NCI-H2196 treated with DMSO at 0.1 percent for 48 hours (cell line): ENCODE measurements around the gene COPS9.

ENCODE experiments used
- DNase-seq: peaks from one replicate; lab custom pipeline; 2025; ENCODE audit not compliant: unreplicated experiment; lab: John Stamatoyannopoulos, UW

The COPS9 gene

GRCh38 chr2:240136013-240136670 lies at the start of gene COPS9:
COPS9 (minus strand) TSS chr2:240136305; CDS start chr2:240136284, 21 bp downstream.
- DNase-seq, result peak; percentile 58

- no peak for DNase-seq
Observed at GRCh38 chr2:240184656-240185055, 48.6 kb upstream of the COPS9 start.

- no peak for DNase-seq
Observed at GRCh38 chr2:240183875-240184590, 47.9 kb upstream of the COPS9 start.

GRCh38 chr2:240183006-240183874 lies 47.1 kb upstream of the COPS9 start:
- DNase-seq, result no peak

DNA sequence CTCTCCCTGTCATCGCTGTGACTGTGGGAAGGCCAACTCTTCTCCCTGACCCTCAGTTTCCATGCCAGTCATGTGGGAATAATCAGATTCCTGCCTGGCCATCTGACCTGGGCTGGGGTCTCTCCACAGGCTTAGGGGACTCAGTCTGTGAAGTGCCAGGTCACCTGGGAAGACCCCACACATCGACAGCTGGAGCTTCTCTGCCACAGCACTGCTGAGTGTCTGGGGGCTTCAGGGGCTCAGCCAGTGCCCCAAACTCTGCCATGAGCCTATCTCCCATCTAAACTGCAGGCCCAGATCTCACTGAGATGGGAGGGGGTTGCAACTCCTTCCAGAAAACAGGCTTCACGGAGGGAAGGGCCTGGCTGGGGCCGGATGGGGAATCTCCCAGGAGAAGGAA lies 46.4 kb upstream of the COPS9 start:
- no peak for DNase-seq

- DNase-seq, result no peak
Observed at GRCh38 chr2:240182001-240182400, 45.9 kb upstream of the COPS9 start.

DNA sequence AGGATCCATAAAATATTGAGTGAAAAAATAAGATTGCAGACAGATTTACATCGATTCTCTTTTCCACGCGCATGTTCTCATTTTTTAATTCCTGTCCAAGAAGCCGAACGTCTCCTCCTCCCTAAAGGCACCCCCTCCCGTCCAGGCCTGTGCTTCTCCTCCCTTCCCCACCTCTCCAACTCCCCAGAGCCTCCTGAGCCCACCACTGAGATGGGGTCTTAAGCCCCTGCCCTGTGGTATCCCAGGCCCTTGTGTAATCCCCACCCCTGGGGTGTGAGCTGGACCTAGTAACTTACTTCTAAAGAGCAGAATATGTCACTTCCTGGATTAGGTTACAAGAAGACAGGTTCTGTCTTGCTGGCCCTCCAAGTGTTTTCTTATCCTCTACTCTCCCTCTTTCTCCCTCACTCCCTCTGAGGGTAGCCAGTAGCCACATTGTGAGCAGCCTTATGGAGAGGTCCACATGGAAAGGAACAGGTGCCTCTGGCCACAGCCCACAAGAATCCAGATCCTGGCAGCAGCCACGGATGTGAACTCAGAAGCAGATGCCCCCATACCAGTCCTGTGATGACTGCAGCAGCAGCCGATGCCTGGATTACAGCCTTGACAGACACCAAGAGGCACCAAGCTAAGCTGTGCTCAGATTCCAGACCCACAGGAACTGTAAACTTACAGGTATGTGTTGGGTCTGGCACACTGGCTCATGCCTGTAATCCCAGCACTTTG lies 44.0 kb upstream of the COPS9 start:
- no peak for DNase-seq

- DNase-seq, result no peak
Observed at GRCh38 chr2:240179186-240179815, 43.2 kb upstream of the COPS9 start.

DNA sequence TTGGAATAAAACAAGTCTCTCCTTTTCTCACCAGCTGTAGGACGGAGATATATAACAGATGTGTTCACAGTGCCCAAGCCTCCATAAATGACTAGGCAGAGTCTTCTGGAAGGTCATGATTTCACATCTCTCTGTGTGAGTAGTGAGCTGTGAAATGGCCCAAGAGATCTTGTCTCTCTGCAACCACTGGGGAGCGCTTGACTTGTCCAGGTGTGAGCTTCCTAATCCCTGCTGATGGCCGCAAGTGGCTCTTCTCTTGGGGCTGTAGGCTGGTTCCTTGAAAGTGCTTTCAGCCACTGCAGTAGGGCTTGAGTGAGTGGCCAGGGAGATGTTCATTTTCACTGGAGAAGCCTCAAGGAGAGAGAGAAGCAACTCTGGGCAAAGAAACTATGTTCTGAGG lies 42.5 kb upstream of the COPS9 start:
- DNase-seq, result no peak

- no peak for DNase-seq
Observed at GRCh38 chr2:240174496-240174895, 38.4 kb upstream of the COPS9 start.

DNA sequence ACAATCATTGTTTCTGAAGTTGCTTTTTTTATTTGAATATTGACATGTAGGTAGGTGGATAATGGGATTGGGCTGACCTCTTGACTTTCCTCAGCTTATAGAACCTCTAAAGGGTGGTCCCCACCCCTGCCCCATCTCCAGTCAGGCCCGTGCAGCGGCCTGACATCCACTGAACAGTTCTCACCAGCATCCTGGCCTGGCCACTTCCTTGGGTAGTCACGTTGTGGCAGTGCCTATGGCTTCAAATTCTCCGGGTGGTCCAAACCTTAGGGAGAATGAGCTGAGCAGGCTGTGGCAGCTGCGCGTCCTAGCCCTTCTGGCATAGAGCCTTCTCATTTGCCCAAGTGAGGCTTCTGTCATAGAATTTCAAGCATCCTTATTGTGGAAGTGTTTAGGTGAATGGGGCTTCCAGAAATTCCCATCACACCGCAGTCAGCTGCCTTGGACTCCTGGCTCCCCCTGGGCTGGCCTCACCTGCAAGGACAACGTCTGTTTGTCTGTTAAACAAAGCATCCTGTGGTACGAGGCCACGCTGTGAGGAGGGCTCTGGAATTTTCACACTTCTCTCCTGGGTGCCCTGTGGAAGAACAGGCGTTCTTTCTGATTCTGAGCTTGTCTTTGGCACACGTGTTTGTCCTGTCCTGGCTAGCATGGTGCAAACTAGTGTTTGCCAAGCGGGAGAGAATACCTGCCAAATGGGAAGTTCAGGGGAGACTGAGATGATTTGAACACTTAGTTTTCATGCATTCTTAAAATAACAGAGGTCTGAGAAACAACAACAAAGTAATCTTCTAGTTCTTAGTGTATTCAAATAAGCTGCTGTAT lies 36.2 kb upstream of the COPS9 start:
- no peak for DNase-seq

GRCh38 chr2:240170883-240171282 lies 34.8 kb upstream of the COPS9 start:
- no peak for DNase-seq

- DNase-seq, result no peak
Observed at GRCh38 chr2:240170354-240170735, 34.2 kb upstream of the COPS9 start.

DNA sequence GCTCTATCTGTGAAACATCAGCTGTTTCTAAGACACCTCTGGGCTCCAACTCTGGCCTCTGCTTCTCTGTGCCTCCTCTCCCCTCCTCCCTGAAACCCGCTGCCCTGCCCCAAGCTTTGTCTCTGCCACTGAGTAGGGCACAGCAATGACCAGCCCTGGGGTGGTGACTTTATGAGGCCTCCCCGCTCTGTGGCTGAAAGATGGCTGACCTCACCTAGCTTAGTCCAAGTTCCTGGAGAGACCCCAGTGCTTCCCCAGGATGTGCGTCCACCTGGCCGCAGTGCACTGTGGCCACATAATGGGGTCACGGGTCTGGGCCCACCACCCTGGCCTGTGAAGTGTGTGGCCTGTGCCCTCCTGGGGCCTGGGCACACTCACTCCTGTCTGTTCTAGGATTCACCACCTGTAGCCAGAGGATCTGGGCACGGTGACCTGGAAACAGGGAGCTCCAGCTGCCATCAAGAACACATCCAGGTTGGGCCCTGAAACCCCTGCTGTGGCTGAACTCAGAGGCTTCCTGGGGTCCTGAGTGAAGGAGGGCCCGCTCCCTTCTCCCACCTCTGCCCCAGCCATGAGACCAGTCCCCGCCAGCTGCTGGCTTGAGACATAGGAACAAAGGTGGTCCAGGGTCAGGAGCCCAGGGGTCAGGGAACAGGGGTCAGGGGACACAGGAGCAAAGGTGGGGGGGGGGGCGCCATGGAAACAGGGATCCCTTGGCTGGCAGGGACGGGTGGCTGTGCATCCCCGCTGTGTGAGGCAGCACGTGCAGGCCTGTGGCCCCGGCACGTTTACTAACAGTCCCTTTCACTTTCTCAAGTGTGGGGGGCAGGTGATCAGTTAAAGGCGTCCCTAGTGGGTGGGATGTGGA lies 33.6 kb upstream of the COPS9 start:
- no peak for DNase-seq

DNA sequence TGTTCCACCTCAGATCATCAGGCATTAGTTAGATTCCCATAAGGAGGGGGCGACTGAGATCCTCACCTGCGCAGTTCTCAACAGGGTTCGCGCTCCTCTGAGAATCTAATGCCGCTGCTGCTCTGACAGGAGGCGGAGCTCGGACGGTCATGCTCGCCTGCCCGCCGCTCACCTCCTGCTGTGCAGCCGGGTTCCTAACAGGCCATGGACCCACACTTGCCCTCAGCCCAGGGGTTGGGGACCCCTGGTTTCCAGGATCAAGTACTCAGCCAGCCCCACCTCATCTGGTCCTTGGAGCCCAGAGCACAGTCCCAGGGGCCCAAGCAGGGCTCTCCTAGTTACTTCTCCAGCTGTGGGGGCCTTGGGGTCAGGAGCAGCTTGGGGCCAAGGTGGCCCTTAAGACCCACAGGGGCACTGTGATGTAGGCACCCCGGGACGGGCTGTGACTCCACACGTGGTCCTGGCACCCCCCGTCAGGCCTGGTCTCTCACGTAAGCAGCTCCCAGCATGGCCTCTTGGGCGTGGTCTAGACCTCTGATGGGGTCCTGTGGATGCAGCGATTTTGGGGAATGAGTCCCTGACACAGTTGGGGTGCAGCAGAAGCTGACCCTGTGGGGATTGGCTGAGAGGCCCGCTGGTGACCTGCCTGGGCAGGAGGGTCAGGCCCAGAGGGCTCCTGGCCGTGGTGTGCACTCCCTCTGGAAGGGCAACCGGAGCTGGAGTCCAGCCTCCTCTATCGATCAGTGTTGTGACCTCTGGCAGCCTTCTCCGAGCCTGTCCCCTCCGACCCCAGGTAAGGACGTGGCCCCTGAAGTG lies 32.6 kb upstream of the COPS9 start:
- DNase-seq, result no peak

- DNase-seq, result no peak
Observed at GRCh38 chr2:240168041-240168440, 31.9 kb upstream of the COPS9 start.

GRCh38 chr2:240167588-240167880 lies 31.4 kb upstream of the COPS9 start:
- no peak for DNase-seq
